ENCODE data around the gene ID3. TPM values are rescaled to one million over a fixed set of nuclear protein-coding genes. Genes with fewer than 3 reads are reported as not detected.
A peak's percentile ranks its signal among the peaks of the same experiment; 100 is the strongest.

ID3 gene
- total and polyA plus RNA-seq, 7 experiments from 2014 or later: 13.0 to 89.4 (median 28.3) TPM

DNA sequence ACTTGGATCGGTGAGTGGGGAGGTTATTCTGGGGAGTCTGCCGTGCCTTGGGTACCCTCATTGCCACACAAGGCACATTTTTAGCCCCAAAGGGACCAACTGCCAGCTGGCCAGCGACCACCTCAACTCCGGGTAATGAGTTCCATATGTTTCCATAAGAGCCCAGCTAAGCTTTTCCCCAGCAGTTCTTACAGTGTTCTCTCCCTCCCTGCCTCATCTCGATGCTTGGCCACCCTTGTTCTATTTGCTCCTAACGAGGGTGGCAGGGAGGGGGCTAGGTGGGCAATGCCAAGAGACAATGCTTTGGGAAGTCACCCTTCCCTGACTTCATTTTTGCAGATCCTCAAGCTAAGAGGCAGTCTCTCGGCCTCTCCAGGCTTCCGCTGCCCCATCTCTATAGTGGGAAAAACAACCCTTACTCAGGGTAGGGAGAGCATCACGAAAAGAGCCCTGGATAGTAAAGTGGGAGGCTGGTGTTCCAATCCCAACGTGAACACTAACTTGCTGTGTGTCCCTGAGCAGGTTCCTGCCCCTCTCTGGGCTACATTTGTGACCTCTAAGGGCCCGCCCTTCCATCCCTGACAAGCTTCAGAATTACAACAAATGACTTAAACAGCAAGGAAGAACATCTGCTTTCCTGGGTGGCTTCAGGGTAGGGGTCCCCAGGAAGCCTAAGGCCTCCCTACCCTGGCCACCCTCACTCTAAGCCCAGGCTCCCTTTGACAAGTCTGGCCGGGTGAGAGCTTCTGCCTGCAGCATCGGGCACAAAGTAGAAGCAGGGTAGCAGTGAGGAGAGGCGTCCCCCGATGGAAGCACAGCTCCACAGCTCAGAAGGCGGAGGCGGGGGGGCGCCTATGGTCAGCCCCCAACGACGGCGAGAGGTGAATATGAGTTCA, 5.8 kb downstream of the ID3 start:
- Histone ChIP-seq H3K27ac (ENCODE audit: low read depth, low read length) (peak overlapping the region; percentile 91), H3K36me3 (ENCODE audit: control insufficient read depth in 2 of 3, insufficient read depth in 3 of 3, low read length in 3 of 3) (peaks cover 0 to 1% (median 0%) of the 10 kb centered on the region in 3 experiments), H3K4me1 (ENCODE audit: control insufficient read depth in 2 of 2, insufficient read depth in 2 of 2, low read length in 2 of 2) (peaks cover 16 to 47% of the 10 kb centered on the region in 2 donors), H3K27me3 (ENCODE audit: control insufficient read depth in 2 of 2, insufficient read depth in 2 of 2, low read length in 2 of 2) (no peaks in the 10 kb centered on the region), H3K4me3 (ENCODE audit: low read length) (peak overlapping the region; percentile 76), H3K9me3 (ENCODE audit: control insufficient read depth in 2 of 3, low read length in 3 of 3) (no peaks in the 10 kb centered on the region)
- Mint-ChIP-seq H3K36me3 (peaks cover 0 to 5% (median 4%) of the 10 kb centered on the region in 5 donors), H3K27ac (peak overlapping the region; percentile 92 to 96 (median 96)), H3K9me3 (peaks cover 0 to 3% (median 0%) of the 10 kb centered on the region in 11 donors), H3K4me3 (peak overlapping the region; percentile 83 to 95 (median 90)), H3K4me1 (peaks cover 27 to 72% (median 60%) of the 10 kb centered on the region in 7 donors), H3K27me3 (peaks cover 0 to 7% (median 0%) of the 10 kb centered on the region in 5 donors)
- CTCF ChIA-PET: interaction anchor here (0.6 to 25.8 kb wide), 5 partner anchors 8 to 80 kb away, joined by 3 to 643 read pairs (median 3); no protein-coding TSS in a partner anchor
- POLR2A ChIA-PET: interaction anchor here (0.6 to 57.7 kb wide), 8 partner anchors 8 to 79 kb away, joined by 3 to 1267 read pairs (median 40); no protein-coding TSS in a partner anchor
- no peak for DNase-seq
- intact Hi-C loops (cut with micrococcal nuclease): loop anchor here (1.0 to 10.0 kb wide), 6 partner anchors 9 to 191 kb away; partner anchors contain the start of genes E2F2 (in 1 of the 2) and ELOA (in 1 of the 2)
- no peak for ATAC-seq

DNA sequence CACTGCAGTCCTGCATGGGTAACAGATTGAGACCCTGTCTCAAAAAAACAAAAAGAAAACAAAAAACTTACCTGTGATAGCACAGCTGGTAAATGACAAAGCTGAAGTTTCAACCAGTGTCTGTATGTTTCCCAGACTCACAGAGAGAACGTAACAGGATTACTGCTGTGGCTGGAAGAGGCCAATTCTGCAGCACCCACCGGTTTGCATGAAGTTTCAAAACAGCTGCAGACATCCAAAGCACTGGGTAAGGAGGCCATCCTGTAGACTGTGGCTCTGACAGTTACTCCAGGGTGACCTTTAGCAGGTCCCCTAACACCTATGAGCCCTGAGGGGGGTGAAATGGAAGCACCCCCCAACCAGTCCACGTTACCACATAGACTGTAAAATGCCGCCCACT, 7.5 kb downstream of the ID3 start:
- H3K4me3 Mint-ChIP-seq: peak overlapping the region in 1 of 10 donors; percentile 11
- no peaks in the 10 kb centered on the region for H3K36me3 Mint-ChIP-seq
- POLR2A ChIA-PET: interaction anchor here (0.7 to 57.7 kb wide), 4 partner anchors 46 to 116 kb away, joined by 3 to 1267 read pairs (median 410); no protein-coding TSS in a partner anchor
- ATAC-seq: no peak
- Histone ChIP-seq H3K4me1 (ENCODE audit: control insufficient read depth in 2 of 2, insufficient read depth in 2 of 2, low read length in 2 of 2) (peaks cover 16 to 44% of the 10 kb centered on the region in 2 donors), H3K36me3 (ENCODE audit: control insufficient read depth in 2 of 3, insufficient read depth in 3 of 3, low read length in 3 of 3) (no peaks in the 10 kb centered on the region), H3K27me3 (ENCODE audit: control insufficient read depth in 2 of 2, insufficient read depth in 2 of 2, low read length in 2 of 2) (no peaks in the 10 kb centered on the region), H3K27ac (ENCODE audit: low read depth, low read length) (no peak overlapping the region), H3K9me3 (ENCODE audit: control insufficient read depth in 2 of 3, low read length in 3 of 3) (no peaks in the 10 kb centered on the region), H3K4me3 (ENCODE audit: low read length) (no peak overlapping the region)
- H3K9me3 Mint-ChIP-seq: peaks cover 0 to 3% (median 0%) of the 10 kb centered on the region in 11 donors
- DNase-seq: no peak
- peaks cover 20 to 71% (median 55%) of the 10 kb centered on the region in 7 donors for H3K4me1 Mint-ChIP-seq
- H3K27me3 Mint-ChIP-seq: peaks cover 0 to 7% (median 0%) of the 10 kb centered on the region in 5 donors
- intact Hi-C loops (cut with micrococcal nuclease): loop anchor here in 1 of 2 donors (10.0 kb wide), 1 partner anchor 193 kb away; the partner anchor contains the start of gene ELOA
- H3K27ac Mint-ChIP-seq: peak overlapping the region in 7 of 9 donors; percentile 15 to 95 (median 59)
- CTCF ChIA-PET: interaction anchor here (0.7 to 25.8 kb wide), 2 partner anchors 81 to 1670 kb away, joined by 9 to 643 read pairs; no protein-coding TSS in a partner anchor

DNA sequence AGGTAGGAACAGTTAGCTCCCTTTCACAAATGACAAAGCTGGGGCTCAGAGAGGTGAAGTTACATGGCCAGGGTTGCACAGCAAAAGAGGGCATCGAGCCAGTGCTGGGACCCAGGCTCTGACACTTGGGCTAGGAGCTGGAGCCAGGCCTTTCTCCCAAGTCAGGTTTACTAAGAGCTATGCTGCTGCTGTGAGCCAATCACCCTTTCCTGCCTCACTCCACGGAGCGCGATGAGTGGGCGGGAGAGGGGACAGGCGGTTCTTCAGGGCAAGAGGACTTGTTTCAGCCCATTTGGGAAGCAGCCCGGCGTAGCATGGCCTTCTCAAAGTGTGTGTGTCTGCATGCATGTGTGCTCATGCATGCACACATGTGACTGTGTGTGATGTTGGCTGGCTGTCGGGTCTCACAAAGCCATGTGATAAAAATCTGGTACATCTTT, 10.6 kb downstream of the ID3 start:
- Histone ChIP-seq H3K4me1 (ENCODE audit: control insufficient read depth in 2 of 2, insufficient read depth in 2 of 2, low read length in 2 of 2) (peaks cover 5 to 28% of the 10 kb centered on the region in 2 donors), H3K27ac (ENCODE audit: low read depth, low read length) (no peak overlapping the region), H3K4me3 (ENCODE audit: low read length) (no peak overlapping the region), H3K9me3 (ENCODE audit: control insufficient read depth in 2 of 3, low read length in 3 of 3) (no peaks in the 10 kb centered on the region), H3K36me3 (ENCODE audit: control insufficient read depth in 2 of 3, insufficient read depth in 3 of 3, low read length in 3 of 3) (no peaks in the 10 kb centered on the region), H3K27me3 (ENCODE audit: control insufficient read depth in 2 of 2, insufficient read depth in 2 of 2, low read length in 2 of 2) (no peaks in the 10 kb centered on the region)
- Mint-ChIP-seq H3K27me3 (peaks cover 0 to 2% (median 0%) of the 10 kb centered on the region in 5 donors), H3K27ac (no peak overlapping the region), H3K4me1 (peaks cover 4 to 56% (median 38%) of the 10 kb centered on the region in 7 donors), H3K4me3 (no peak overlapping the region), H3K9me3 (peaks cover 0 to 2% (median 0%) of the 10 kb centered on the region in 11 donors), H3K36me3 (no peaks in the 10 kb centered on the region)
- intact Hi-C loops (cut with micrococcal nuclease): no loop called here
- POLR2A ChIA-PET: interaction anchor here (1.7 to 57.7 kb wide), 5 partner anchors 9 to 84 kb away, joined by 5 to 1267 read pairs (median 18); partner anchors contain the start of gene ID3
- DNase-seq (no peak), ATAC-seq (no peak)
- CTCF ChIA-PET: interaction anchor here (0.6 to 25.8 kb wide), 3 partner anchors 20 to 84 kb away, joined by 3 to 643 read pairs (median 5); no protein-coding TSS in a partner anchor

DNA sequence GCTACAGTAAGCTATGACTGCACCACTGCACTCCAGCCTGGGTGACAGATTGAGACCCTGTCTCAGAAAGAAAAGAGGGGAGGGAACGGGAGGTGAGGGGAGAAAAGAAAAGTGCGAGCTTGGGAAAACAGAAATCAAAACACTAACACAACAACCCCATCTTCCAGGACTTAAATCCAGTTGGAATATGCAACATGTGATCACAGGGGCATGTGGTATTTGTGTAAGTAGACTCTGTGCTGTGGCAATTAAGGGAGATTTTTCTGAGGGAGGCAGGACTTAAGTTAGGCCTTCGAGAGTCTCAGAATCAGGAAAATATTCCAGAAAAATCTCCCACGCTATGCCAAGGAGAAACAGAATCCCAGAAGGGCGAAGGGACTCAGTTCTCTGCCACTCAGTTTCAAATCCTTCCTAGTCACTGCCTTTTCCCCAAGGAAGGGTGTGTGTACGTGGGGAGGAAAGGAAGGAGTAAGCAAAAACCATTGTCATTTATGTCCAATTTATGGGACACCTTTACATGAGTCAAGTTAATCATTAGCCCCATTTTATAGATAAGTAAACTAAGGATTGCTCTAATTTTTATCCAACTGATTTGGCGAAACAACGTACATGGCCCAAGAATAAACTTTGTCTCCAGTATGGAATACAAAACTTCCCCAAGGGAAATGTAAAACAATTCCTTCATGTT, 12.3 kb downstream of the ID3 start:
- H3K4me3 Mint-ChIP-seq: no peak overlapping the region
- Histone ChIP-seq H3K4me1 (ENCODE audit: control insufficient read depth in 2 of 2, insufficient read depth in 2 of 2, low read length in 2 of 2) (peaks cover 5 to 23% of the 10 kb centered on the region in 2 donors), H3K9me3 (ENCODE audit: control insufficient read depth in 2 of 3, low read length in 3 of 3) (no peaks in the 10 kb centered on the region), H3K4me3 (ENCODE audit: low read length) (no peak overlapping the region), H3K27ac (ENCODE audit: low read depth, low read length) (no peak overlapping the region), H3K36me3 (ENCODE audit: control insufficient read depth in 2 of 3, insufficient read depth in 3 of 3, low read length in 3 of 3) (no peaks in the 10 kb centered on the region), H3K27me3 (ENCODE audit: control insufficient read depth in 2 of 2, insufficient read depth in 2 of 2, low read length in 2 of 2) (no peaks in the 10 kb centered on the region)
- H3K27me3 Mint-ChIP-seq: no peaks in the 10 kb centered on the region
- ATAC-seq: no peak
- POLR2A ChIA-PET: interaction anchor here (2.1 to 57.7 kb wide), 6 partner anchors 8 to 85 kb away, joined by 6 to 1267 read pairs (median 39); partner anchors contain the start of gene ID3
- H3K36me3 Mint-ChIP-seq: no peaks in the 10 kb centered on the region
- intact Hi-C loops (cut with micrococcal nuclease): no loop called here
- H3K4me1 Mint-ChIP-seq: peaks cover 0 to 50% (median 31%) of the 10 kb centered on the region in 7 donors
- DNase-seq: no peak
- H3K9me3 Mint-ChIP-seq: peaks cover 0 to 2% (median 0%) of the 10 kb centered on the region in 11 donors
- CTCF ChIA-PET: interaction anchor here (1.1 to 25.8 kb wide), 6 partner anchors 9 to 86 kb away, joined by 4 to 643 read pairs (median 33); partner anchors contain the start of gene ID3
- peak overlapping the region in 1 of 9 donors; percentile 22 for H3K27ac Mint-ChIP-seq

DNA sequence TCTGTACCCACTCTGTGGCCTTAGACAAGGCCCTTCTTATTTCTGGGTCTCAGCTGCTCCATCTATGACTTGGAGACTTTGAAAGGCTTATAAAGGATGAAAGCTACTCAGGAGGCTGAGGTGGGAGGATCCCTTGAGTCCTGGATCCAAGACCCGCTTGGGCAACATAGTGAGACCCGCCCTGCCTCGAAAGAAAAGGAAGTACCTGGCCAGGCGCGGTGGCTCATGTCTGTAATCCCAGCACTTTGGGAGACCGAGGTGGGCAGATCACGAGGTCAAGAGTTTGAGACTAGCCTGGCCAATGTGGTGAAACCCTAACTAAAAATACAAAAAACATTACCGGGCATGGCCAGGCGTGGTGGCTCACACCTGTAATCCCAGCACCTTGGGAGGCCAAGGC, 13.4 kb downstream of the ID3 start:
- Histone ChIP-seq H3K9me3 (ENCODE audit: control insufficient read depth in 2 of 3, low read length in 3 of 3) (no peaks in the 10 kb centered on the region), H3K27me3 (ENCODE audit: control insufficient read depth in 2 of 2, insufficient read depth in 2 of 2, low read length in 2 of 2) (no peaks in the 10 kb centered on the region), H3K4me3 (ENCODE audit: low read length) (no peak overlapping the region), H3K27ac (ENCODE audit: low read depth, low read length) (no peak overlapping the region), H3K4me1 (ENCODE audit: control insufficient read depth in 2 of 2, insufficient read depth in 2 of 2, low read length in 2 of 2) (peaks cover 5 to 21% of the 10 kb centered on the region in 2 donors), H3K36me3 (ENCODE audit: control insufficient read depth in 2 of 3, insufficient read depth in 3 of 3, low read length in 3 of 3) (no peaks in the 10 kb centered on the region)
- Mint-ChIP-seq H3K27ac (no peak overlapping the region), H3K4me3 (no peak overlapping the region), H3K36me3 (no peaks in the 10 kb centered on the region), H3K4me1 (peaks cover 2 to 41% (median 23%) of the 10 kb centered on the region in 7 donors), H3K27me3 (no peaks in the 10 kb centered on the region), H3K9me3 (peaks cover 0 to 4% (median 0%) of the 10 kb centered on the region in 11 donors)
- DNase-seq (no peak), ATAC-seq (no peak)
- intact Hi-C loops (cut with micrococcal nuclease): loop anchor here in 1 of 2 donors (2.0 kb wide), 1 partner anchor 47 kb away; no protein-coding TSS in a partner anchor
- ChIA-PET POLR2A (interaction anchor here (1.1 to 19.0 kb wide), 7 partner anchors 9 to 87 kb away, joined by 3 to 559 read pairs (median 19); partner anchors contain the start of gene ID3), CTCF (interaction anchor here (0.6 to 25.8 kb wide), 13 partner anchors 11 to 103 kb away, joined by 3 to 643 read pairs (median 13); partner anchors contain the start of gene ID3)

Data from naive thymus-derived CD4-positive, alpha-beta T cell (primary cell).